Natural killer cell treated with Interleukin-12 subunit alpha and Interleukin-12 subunit beta and Interleukin-15 and Interleukin-18, amount 100 ng/mL, for 72 hours (primary cell): Measurements from ENCODE around the gene SP8. TPM values are rescaled to one million over a fixed set of nuclear protein-coding genes. Genes with fewer than 3 reads are reported as not detected.

Experiments
- ATAC-seq, 2 donors: fragments of 150-1000 bp; cut with Tn5 transposase in 1 of 2; sonication (Bioruptor Pico), chemical (Tn5 transposase) in 1 of 2; 2 replicates each; pipeline ENCODE4 v1.10.0; 2021
- DNase-seq: peaks from one replicate; pipeline ENCODE4 v3.0.0; 2022; ENCODE audit warnings: low spot score
- H3K27ac Mint-ChIP-seq, 2 donors: 1 replicate in 1 of 2; 2 replicates in 1 of 2; pipeline ENCODE4 v1.8.0; 2022; ENCODE audit warnings: mixed read lengths in 2 of 2, mild to moderate bottlenecking in 1 of 2, moderate library complexity in 1 of 2
- H3K27me3 Mint-ChIP-seq, 2 donors: 1 replicate in 1 of 2; 2 replicates in 1 of 2; pipeline ENCODE4 v1.8.0; 2022; ENCODE audit warnings: mixed read lengths in 2 of 2
- H3K36me3 Mint-ChIP-seq: one replicate; pipeline ENCODE4 v1.8.0; 2022; ENCODE audit warnings: mixed read lengths
- H3K4me1 Mint-ChIP-seq, 2 donors: 1 replicate in 1 of 2; 2 replicates in 1 of 2; pipeline ENCODE4 v1.8.0; 2022; ENCODE audit warnings: low read depth in 2 of 2, mixed read lengths in 2 of 2, mild to moderate bottlenecking in 1 of 2
- H3K4me3 Mint-ChIP-seq: one replicate; pipeline ENCODE4 v1.8.0; 2022; ENCODE audit warnings: mixed read lengths
- H3K9me3 Mint-ChIP-seq: 2 replicates; pipeline ENCODE4 v1.8.0; 2022; ENCODE audit warnings: mixed read lengths
- total RNA-seq, 2 donors: library from RNA; stranded (reverse); gene quantifications; one replicate each; pipeline ENCODE4 v1.2.3, GENCODE V29; 2022

The SP8 gene
- total RNA-seq, 2 donors from 2014 or later = not detected

- ATAC-seq = no peak
- peaks cover 4% of the 10 kb centered on the region for H3K9me3 Mint-ChIP-seq
These were observed 3.7 kb upstream of the SP8 start for GRCh38 chr7:20790375-20790774.

GRCh38 chr7:20788420-20788990 lies 1.8 kb upstream of the SP8 start:
- Mint-ChIP-seq H3K4me1 (peaks cover 17 to 29% of the 10 kb centered on the region in 2 donors), H3K9me3 (peaks cover 4% of the 10 kb centered on the region), H3K27me3 (peaks cover 48 to 76% of the 10 kb centered on the region in 2 donors), H3K27ac (no peak overlapping the region), H3K36me3 (peaks cover 36% of the 10 kb centered on the region), H3K4me3 (no peak overlapping the region)
- DNase-seq (no peak), ATAC-seq (no peak)

More at GRCh38 chr7:20790375-20790774, 3.7 kb upstream of the SP8 start:
- Mint-ChIP-seq H3K4me3 (no peak overlapping the region), H3K27me3 (peaks cover 51 to 79% of the 10 kb centered on the region in 2 donors), H3K36me3 (peaks cover 29% of the 10 kb centered on the region), H3K4me1 (peaks cover 12 to 23% of the 10 kb centered on the region in 2 donors), H3K27ac (no peak overlapping the region)
- no peak for DNase-seq

GRCh38 chr7:20787660-20788419 lies 1.2 kb upstream of the SP8 start:
- peaks cover 36% of the 10 kb centered on the region for H3K36me3 Mint-ChIP-seq
- peaks cover 17 to 29% of the 10 kb centered on the region in 2 donors for H3K4me1 Mint-ChIP-seq

GRCh38 chr7:20786421-20786778 lies 286 bp downstream of the SP8 start:
- H3K36me3 Mint-ChIP-seq = peaks cover 30% of the 10 kb centered on the region
- ATAC-seq (no peak), DNase-seq (no peak)
- peaks cover 46 to 71% of the 10 kb centered on the region in 2 donors for H3K27me3 Mint-ChIP-seq
- H3K27ac Mint-ChIP-seq = peak overlapping the region in 1 of 2 donors; percentile 18
- peaks cover 17 to 29% of the 10 kb centered on the region in 2 donors for H3K4me1 Mint-ChIP-seq
- peak overlapping the region; percentile 67 for H3K4me3 Mint-ChIP-seq
- peaks cover 4% of the 10 kb centered on the region for H3K9me3 Mint-ChIP-seq

More at GRCh38 chr7:20787660-20788419, 1.2 kb upstream of the SP8 start:
- H3K27ac Mint-ChIP-seq = no peak overlapping the region
- peaks cover 48 to 75% of the 10 kb centered on the region in 2 donors for H3K27me3 Mint-ChIP-seq
- H3K9me3 Mint-ChIP-seq = peaks cover 4% of the 10 kb centered on the region
- ATAC-seq (no peak), DNase-seq (no peak)
- no peak overlapping the region for H3K4me3 Mint-ChIP-seq

GRCh38 chr7:20786049-20786412 lies 655 bp downstream of the SP8 start:
- peaks cover 43 to 71% of the 10 kb centered on the region in 2 donors for H3K27me3 Mint-ChIP-seq
- peaks cover 28% of the 10 kb centered on the region for H3K36me3 Mint-ChIP-seq
- H3K4me1 Mint-ChIP-seq = peaks cover 17 to 29% of the 10 kb centered on the region in 2 donors
- H3K9me3 Mint-ChIP-seq = peaks cover 4% of the 10 kb centered on the region
- H3K4me3 Mint-ChIP-seq = peak overlapping the region; percentile 67
- no peak for ATAC-seq
- H3K27ac Mint-ChIP-seq = peak overlapping the region in 1 of 2 donors; percentile 18
- DNase-seq = no peak

GRCh38 chr7:20785157-20786048 lies 1.3 kb downstream of the SP8 start:
- Mint-ChIP-seq H3K4me1 (peaks cover 17 to 29% of the 10 kb centered on the region in 2 donors), H3K27ac (peak overlapping the region in 1 of 2 donors; percentile 18)
- no peak for DNase-seq

GRCh38 chr7:20784388-20785156 lies 2.1 kb downstream of the SP8 start:
- Mint-ChIP-seq H3K27me3 (peaks cover 51 to 73% of the 10 kb centered on the region in 2 donors), H3K36me3 (peaks cover 28% of the 10 kb centered on the region), H3K27ac (peak overlapping the region in 1 of 2 donors; percentile 24), H3K4me1 (peaks cover 17 to 25% of the 10 kb centered on the region in 2 donors), H3K9me3 (no peaks in the 10 kb centered on the region), H3K4me3 (no peak overlapping the region)
- ATAC-seq (peak; percentile 36 to 55), DNase-seq (no peak)

More at GRCh38 chr7:20785157-20786048, 1.3 kb downstream of the SP8 start:
- Mint-ChIP-seq H3K27me3 (peaks cover 48 to 73% of the 10 kb centered on the region in 2 donors), H3K36me3 (peaks cover 26% of the 10 kb centered on the region), H3K9me3 (peaks cover 3% of the 10 kb centered on the region), H3K4me3 (peak overlapping the region; percentile 67)
- ATAC-seq = no peak

GRCh38 chr7:20783700-20784387 lies 2.8 kb downstream of the SP8 start:
- ATAC-seq (peak; percentile 51 to 70), DNase-seq (no peak)
- Mint-ChIP-seq H3K4me3 (peak overlapping the region; percentile 80), H3K9me3 (no peaks in the 10 kb centered on the region), H3K4me1 (peaks cover 17 to 25% of the 10 kb centered on the region in 2 donors), H3K27ac (peak overlapping the region; percentile 24 to 53), H3K36me3 (peaks cover 31% of the 10 kb centered on the region), H3K27me3 (peaks cover 55 to 76% of the 10 kb centered on the region in 2 donors)

- H3K27ac Mint-ChIP-seq = no peak overlapping the region
- no peak overlapping the region for H3K4me3 Mint-ChIP-seq
These were observed 3.5 kb downstream of the SP8 start for GRCh38 chr7:20783125-20783699.

GRCh38 chr7:20779041-20779440 lies 7.6 kb downstream of the SP8 start:
- DNase-seq = no peak
- H3K4me1 Mint-ChIP-seq = peaks cover 13 to 14% of the 10 kb centered on the region in 2 donors
- no peak overlapping the region for H3K27ac Mint-ChIP-seq
- peaks cover 58 to 80% of the 10 kb centered on the region in 2 donors for H3K27me3 Mint-ChIP-seq
- no peak for ATAC-seq
- H3K9me3 Mint-ChIP-seq = no peaks in the 10 kb centered on the region
- H3K36me3 Mint-ChIP-seq = peaks cover 24% of the 10 kb centered on the region
- peak overlapping the region; percentile 17 for H3K4me3 Mint-ChIP-seq

More at GRCh38 chr7:20783125-20783699, 3.5 kb downstream of the SP8 start:
- Mint-ChIP-seq H3K27me3 (peaks cover 51 to 76% of the 10 kb centered on the region in 2 donors), H3K36me3 (peaks cover 31% of the 10 kb centered on the region), H3K4me1 (peaks cover 17 to 25% of the 10 kb centered on the region in 2 donors), H3K9me3 (no peaks in the 10 kb centered on the region)
- DNase-seq (no peak), ATAC-seq (no peak)

GRCh38 chr7:20778063-20778721 lies 8.5 kb downstream of the SP8 start:
- no peak overlapping the region for H3K27ac Mint-ChIP-seq
- H3K36me3 Mint-ChIP-seq = peaks cover 19% of the 10 kb centered on the region

More at GRCh38 chr7:20778063-20778721, 8.5 kb downstream of the SP8 start:
- peak; percentile 73 to 81 for ATAC-seq
- Mint-ChIP-seq H3K4me3 (peak overlapping the region; percentile 55), H3K9me3 (no peaks in the 10 kb centered on the region), H3K27me3 (peaks cover 54 to 73% of the 10 kb centered on the region in 2 donors), H3K4me1 (peaks cover 9 to 10% of the 10 kb centered on the region in 2 donors)
- DNase-seq = no peak
